T1000 (cell line): ENCODE results near the gene ERMARD.
"Not testable (repeated sequence)": the region's sequence is repeated elsewhere in the genome, so short reads cannot be mapped to it uniquely, and the experiment has no call there.

Experiments used
- DNase-seq: peaks from one replicate; lab custom pipeline; 2025; ENCODE audit warnings: mixed read lengths; lab: John Stamatoyannopoulos, UW

ERMARD gene

GRCh38 chr6:169738204-169738975, 13.0 kb upstream of the ERMARD start:
- no peak for DNase-seq

- DNase-seq: no peak
Measured at GRCh38 chr6:169738976-169739529, 12.4 kb upstream of the ERMARD start.

- no peak for DNase-seq
Measured at GRCh38 chr6:169741344-169741743, 10.1 kb upstream of the ERMARD start.

GRCh38 chr6:169745405-169745804, 6.0 kb upstream of the ERMARD start:
- no peak for DNase-seq

- no peak for DNase-seq
Measured at GRCh38 chr6:169746556-169746955, 4.9 kb upstream of the ERMARD start.

- no peak for DNase-seq
Measured at GRCh38 chr6:169752074-169752623, 727 bp downstream of the ERMARD start.

- DNase-seq: no peak
Measured at GRCh38 chr6:169755162-169755561, 3.7 kb downstream of the ERMARD start.

GRCh38 chr6:169763308-169763707, 11.9 kb downstream of the ERMARD start:
- DNase-seq: no peak

- no peak for DNase-seq
Measured at GRCh38 chr6:169763881-169764280, 12.5 kb downstream of the ERMARD start.

GRCh38 chr6:169765789-169766188, 14.4 kb downstream of the ERMARD start:
- not testable (repeated sequence) for DNase-seq

- DNase-seq: no peak
Measured at GRCh38 chr6:169766232-169766631, 14.8 kb downstream of the ERMARD start.

- DNase-seq: no peak
Measured at GRCh38 chr6:169766921-169767736, 15.7 kb downstream of the ERMARD start.

GRCh38 chr6:169774347-169774746, 22.9 kb downstream of the ERMARD start:
- DNase-seq: no peak

- DNase-seq: no peak
Measured at GRCh38 chr6:169775321-169775720, 23.9 kb downstream of the ERMARD start.

GRCh38 chr6:169776379-169776778, 25.0 kb downstream of the ERMARD start:
- DNase-seq: no peak

- no peak for DNase-seq
Measured at GRCh38 chr6:169777896-169778295, 26.5 kb downstream of the ERMARD start.

GRCh38 chr6:169778646-169779045, 27.2 kb downstream of the ERMARD start:
- no peak for DNase-seq

GRCh38 chr6:169779092-169779815, 27.8 kb downstream of the ERMARD start:
- no peak for DNase-seq

- DNase-seq: no peak
Measured at GRCh38 chr6:169779896-169780295, 28.5 kb downstream of the ERMARD start.

GRCh38 chr6:169780571-169781091, 29.2 kb downstream of the ERMARD start:
- DNase-seq: no peak

GRCh38 chr6:169782966-169783365, 31.5 kb downstream of the ERMARD start:
- no peak for DNase-seq

- no peak for DNase-seq
Measured at GRCh38 chr6:169783401-169783800, 32.0 kb downstream of the ERMARD start.
